Suprapubic skin (tissue), 4 donors: ENCODE data around the gene NFKBIL1. TPM values are rescaled to one million over a fixed set of nuclear protein-coding genes. Genes with fewer than 3 reads are reported as not detected.

Experiments
- DNase-seq, 2 donors: peaks; one replicate each; pipeline ENCODE4 v3.0.0-alpha.2; 2019; ENCODE audit warnings: low spot score in 2 of 2
- H3K27ac ChIP-seq: fragments of 200-600 bp; sonication (generic); one replicate; pipeline ENCODE4 v1.5.1; 2019
- H3K27me3 ChIP-seq: fragments of 200-600 bp; sonication (generic); one replicate; pipeline ENCODE4 v1.5.1; 2019
- H3K36me3 ChIP-seq: fragments of 200-600 bp; sonication (generic); one replicate; pipeline ENCODE4 v1.5.1; 2019
- H3K4me1 ChIP-seq: fragments of 200-600 bp; sonication (generic); one replicate; pipeline ENCODE4 v1.5.1; 2019
- H3K4me3 ChIP-seq: fragments of 200-600 bp; sonication (generic); one replicate; pipeline ENCODE4 v1.5.1; 2019; ENCODE audit warnings: mild to moderate bottlenecking
- H3K9me3 ChIP-seq: fragments of 200-600 bp; sonication (generic); one replicate; pipeline ENCODE4 v1.5.1; 2019
- CTCF ChIP-seq, 2 donors: fragments of 200-600 bp in 1 of 2; fragments of 450-650 bp in 1 of 2; sonication (generic) in 1 of 2; IDR thresholded peaks; one replicate each; pipeline ENCODE4 v1.5.1; 2016 to 2019; ENCODE audit warnings: antibody characterized with exemption in 2 of 2, mild to moderate bottlenecking in 1 of 2, moderate library complexity in 1 of 2
- EP300 ChIP-seq: sonication (generic); formaldehyde crosslinking; IDR thresholded peaks from one replicate; pipeline ENCODE4 v1.6.1; 2017; ENCODE audit warnings: antibody characterized with exemption
- POLR2A ChIP-seq, 2 donors: fragments of 450-650 bp; IDR thresholded peaks; one replicate each; pipeline ENCODE4 v1.6.1; 2017; ENCODE audit warnings: antibody characterized with exemption in 2 of 2, mild to moderate bottlenecking in 2 of 2, moderate library complexity in 2 of 2
- POLR2AphosphoS5 ChIP-seq, 3 donors: sonication (generic); formaldehyde crosslinking; IDR thresholded peaks; one replicate each; pipeline ENCODE4 v1.6.1; 2017; ENCODE audit warnings: antibody characterized with exemption in 3 of 3
- WGBS: methylation state at CpG from one replicate; pipeline ENCODE4 v1.1.5; 2018; 5-methylcytosine and 5-hydroxymethylcytosine counted together
- total RNA-seq, 4 donors: library from RNA; depleted of rRNA; stranded (reverse); fragments of >200 nt; gene quantifications; one replicate each; pipeline ENCODE4 v1.1.0, GENCODE V29; 2016

The NFKBIL1 gene
- total RNA-seq, 4 donors from 2014 or later = 23.6 to 29.5 (median 25.7) TPM

- H3K9me3 ChIP-seq = no peaks in the 10 kb centered on the region
- WGBS = 78% methylated on average over 4 of the region's 5 CpGs
- no peak overlapping the region for H3K4me3 ChIP-seq
- DNase-seq = no peak
- H3K27me3 ChIP-seq = no peaks in the 10 kb centered on the region
- no peak for TF ChIP-seq CTCF (IDR thresholded peaks at IDR 0.05)
- no peak for TF ChIP-seq EP300
- no peak for TF ChIP-seq POLR2AphosphoS5 (IDR thresholded peaks at IDR 0.05)
- no peak for TF ChIP-seq POLR2A (IDR thresholded peaks at IDR 0.05)
- peaks cover 4% of the 10 kb centered on the region for H3K36me3 ChIP-seq
- no peak overlapping the region for H3K27ac ChIP-seq
- H3K4me1 ChIP-seq = no peaks in the 10 kb centered on the region
Observed at GRCh38 chr6:31513456-31514165, 33.8 kb upstream of the NFKBIL1 start.

GRCh38 chr6:31521835-31522234 lies 25.6 kb upstream of the NFKBIL1 start:
- Histone ChIP-seq H3K27ac (no peak overlapping the region), H3K9me3 (no peaks in the 10 kb centered on the region), H3K27me3 (no peaks in the 10 kb centered on the region), H3K36me3 (no peaks in the 10 kb centered on the region), H3K4me1 (no peaks in the 10 kb centered on the region), H3K4me3 (no peak overlapping the region)
- no peak for DNase-seq
- 72% methylated on average over 3 of the region's 3 CpGs for WGBS
- TF ChIP-seq POLR2AphosphoS5 (IDR thresholded peaks at IDR 0.05) (no peak), EP300 (no peak), POLR2A (IDR thresholded peaks at IDR 0.05) (no peak), CTCF (IDR thresholded peaks at IDR 0.05) (no peak)

- 71% methylated on average over 8 of the region's 8 CpGs for WGBS
- no peaks in the 10 kb centered on the region for H3K4me1 ChIP-seq
- no peaks in the 10 kb centered on the region for H3K9me3 ChIP-seq
- peaks cover 12% of the 10 kb centered on the region for H3K36me3 ChIP-seq
- no peak for DNase-seq
- no peaks in the 10 kb centered on the region for H3K27me3 ChIP-seq
- H3K27ac ChIP-seq = no peak overlapping the region
- TF ChIP-seq POLR2A (IDR thresholded peaks at IDR 0.05) (no peak), EP300 (no peak), POLR2AphosphoS5 (IDR thresholded peaks at IDR 0.05) (no peak), CTCF (IDR thresholded peaks at IDR 0.05) (no peak)
- H3K4me3 ChIP-seq = no peak overlapping the region
Observed at GRCh38 chr6:31525553-31525931, 21.9 kb upstream of the NFKBIL1 start.

GRCh38 chr6:31525932-31526591 lies 21.3 kb upstream of the NFKBIL1 start:
- 62% methylated on average over 4 of the region's 4 CpGs for WGBS
- no peaks in the 10 kb centered on the region for H3K4me1 ChIP-seq
- H3K27ac ChIP-seq = no peak overlapping the region
- H3K27me3 ChIP-seq = no peaks in the 10 kb centered on the region
- DNase-seq = no peak
- TF ChIP-seq CTCF (IDR thresholded peaks at IDR 0.05) = no peak
- no peak for TF ChIP-seq EP300
- no peak for TF ChIP-seq POLR2AphosphoS5 (IDR thresholded peaks at IDR 0.05)
- TF ChIP-seq POLR2A (IDR thresholded peaks at IDR 0.05) = no peak
- peaks cover 17% of the 10 kb centered on the region for H3K36me3 ChIP-seq
- no peaks in the 10 kb centered on the region for H3K9me3 ChIP-seq
- H3K4me3 ChIP-seq = no peak overlapping the region

- TF ChIP-seq EP300 = no peak
- no peak for TF ChIP-seq CTCF (IDR thresholded peaks at IDR 0.05)
- TF ChIP-seq POLR2A (IDR thresholded peaks at IDR 0.05) = no peak
- TF ChIP-seq POLR2AphosphoS5 (IDR thresholded peaks at IDR 0.05) = no peak
- peaks cover 40% of the 10 kb centered on the region for H3K36me3 ChIP-seq
- no peaks in the 10 kb centered on the region for H3K4me1 ChIP-seq
- no peaks in the 10 kb centered on the region for H3K27me3 ChIP-seq
- DNase-seq = no peak
- no peaks in the 10 kb centered on the region for H3K9me3 ChIP-seq
- no peak overlapping the region for H3K4me3 ChIP-seq
- no peak overlapping the region for H3K27ac ChIP-seq
- 78% methylated on average over 4 of the region's 4 CpGs for WGBS
Observed at GRCh38 chr6:31528307-31528777, 19.1 kb upstream of the NFKBIL1 start.
